ENCODE data around the gene CDCA7L.

GRCh38 chr7:21969822-21970221 is 24.1 kb upstream of the CDCA7L start:
- TF ChIP-seq, protein P1, sequence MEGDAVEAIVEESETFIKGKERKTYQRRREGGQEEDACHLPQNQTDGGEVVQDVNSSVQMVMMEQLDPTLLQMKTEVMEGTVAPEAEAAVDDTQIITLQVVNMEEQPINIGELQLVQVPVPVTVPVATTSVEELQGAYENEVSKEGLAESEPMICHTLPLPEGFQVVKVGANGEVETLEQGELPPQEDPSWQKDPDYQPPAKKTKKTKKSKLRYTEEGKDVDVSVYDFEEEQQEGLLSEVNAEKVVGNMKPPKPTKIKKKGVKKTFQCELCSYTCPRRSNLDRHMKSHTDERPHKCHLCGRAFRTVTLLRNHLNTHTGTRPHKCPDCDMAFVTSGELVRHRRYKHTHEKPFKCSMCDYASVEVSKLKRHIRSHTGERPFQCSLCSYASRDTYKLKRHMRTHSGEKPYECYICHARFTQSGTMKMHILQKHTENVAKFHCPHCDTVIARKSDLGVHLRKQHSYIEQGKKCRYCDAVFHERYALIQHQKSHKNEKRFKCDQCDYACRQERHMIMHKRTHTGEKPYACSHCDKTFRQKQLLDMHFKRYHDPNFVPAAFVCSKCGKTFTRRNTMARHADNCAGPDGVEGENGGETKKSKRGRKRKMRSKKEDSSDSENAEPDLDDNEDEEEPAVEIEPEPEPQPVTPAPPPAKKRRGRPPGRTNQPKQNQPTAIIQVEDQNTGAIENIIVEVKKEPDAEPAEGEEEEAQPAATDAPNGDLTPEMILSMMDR (IDR thresholded peaks at IDR 0.05 in 2 of 3, conservative IDR thresholded peaks at IDR 0.05 in 1 of 3; ENCODE audit: borderline replicate concordance in 1 of 3, insufficient read depth in 1 of 3, low read depth in 2 of 3, low read length in 2 of 3) = no peak
- no peak for TF ChIP-seq POLR2AphosphoS5 (IDR thresholded peaks at IDR 0.05; ENCODE audit: low read depth, low read length)
- TF ChIP-seq POLR2A (IDR thresholded peaks at IDR 0.05; ENCODE audit: borderline replicate concordance, extremely low read depth, insufficient read depth, insufficient read length) = no peak
- no peak for TF ChIP-seq EZH2 (IDR thresholded peaks at IDR 0.05)
- TF ChIP-seq SP1 (IDR thresholded peaks at IDR 0.05; ENCODE audit: low read depth) = no peak
- TF ChIP-seq ZBTB33 (IDR thresholded peaks at IDR 0.05; ENCODE audit: extremely low read depth, insufficient replicate concordance, low read length) = no peak
- no peak for TF ChIP-seq ZNF274 (IDR thresholded peaks at IDR 0.05; ENCODE audit: low read depth, low read length)
